Measurements from ENCODE around the gene STK39.
"Not testable (repeated sequence)": the region's sequence is repeated elsewhere in the genome, so short reads cannot be mapped to it uniquely, and the experiment has no call there.

STK39 gene

GRCh38 chr2:168056242-168056787 lies 191.1 kb downstream of the STK39 start:
- Histone ChIP-seq H2AFZ (ENCODE audit: low read depth, low read length) (no peak overlapping the region), H3K4me1 (ENCODE audit: insufficient read depth, low read length) (peaks cover 4% of the 10 kb centered on the region), H3K36me3 (ENCODE audit: insufficient read depth, low read length) (peaks cover 41% of the 10 kb centered on the region), H3K9me3 (ENCODE audit: low read length) (no peaks in the 10 kb centered on the region), H3K27me3 (ENCODE audit: insufficient read depth, low read length) (no peaks in the 10 kb centered on the region), H3K4me3 (ENCODE audit: low read length) (no peak overlapping the region)

- H2AFZ ChIP-seq (ENCODE audit: low read depth, low read length): no peak overlapping the region
- H3K4me1 ChIP-seq (ENCODE audit: insufficient read depth, low read length): peaks cover 4% of the 10 kb centered on the region
- H3K36me3 ChIP-seq (ENCODE audit: insufficient read depth, low read length): peaks cover 34% of the 10 kb centered on the region
- no peak overlapping the region for H3K4me3 ChIP-seq (ENCODE audit: low read length)
- H3K9me3 ChIP-seq (ENCODE audit: low read length): no peaks in the 10 kb centered on the region
- H3K27me3 ChIP-seq (ENCODE audit: insufficient read depth, low read length): no peaks in the 10 kb centered on the region
Observed at GRCh38 chr2:168054657-168055056, 192.7 kb downstream of the STK39 start.

- no peaks in the 10 kb centered on the region for H3K27me3 ChIP-seq (ENCODE audit: insufficient read depth, low read length)
- no peak overlapping the region for H2AFZ ChIP-seq (ENCODE audit: low read depth, low read length)
- no peak overlapping the region for H3K4me3 ChIP-seq (ENCODE audit: low read length)
- peaks cover 31% of the 10 kb centered on the region for H3K36me3 ChIP-seq (ENCODE audit: insufficient read depth, low read length)
- no peaks in the 10 kb centered on the region for H3K9me3 ChIP-seq (ENCODE audit: low read length)
- H3K4me1 ChIP-seq (ENCODE audit: insufficient read depth, low read length): peaks cover 4% of the 10 kb centered on the region
Observed at GRCh38 chr2:168053676-168054075, 193.7 kb downstream of the STK39 start.

GRCh38 chr2:168052773-168053172 lies 194.6 kb downstream of the STK39 start:
- no peaks in the 10 kb centered on the region for H3K27me3 ChIP-seq (ENCODE audit: insufficient read depth, low read length)
- H2AFZ ChIP-seq (ENCODE audit: low read depth, low read length): no peak overlapping the region
- H3K36me3 ChIP-seq (ENCODE audit: insufficient read depth, low read length): peaks cover 25% of the 10 kb centered on the region
- no peak overlapping the region for H3K4me3 ChIP-seq (ENCODE audit: low read length)
- H3K4me1 ChIP-seq (ENCODE audit: insufficient read depth, low read length): peaks cover 4% of the 10 kb centered on the region
- no peaks in the 10 kb centered on the region for H3K9me3 ChIP-seq (ENCODE audit: low read length)

- Histone ChIP-seq H3K9me3 (ENCODE audit: low read length) (no peaks in the 10 kb centered on the region), H3K4me3 (ENCODE audit: low read length) (no peak overlapping the region)
Observed at GRCh38 chr2:168050377-168050776, 197.0 kb downstream of the STK39 start.

GRCh38 chr2:168049609-168050008 lies 197.8 kb downstream of the STK39 start:
- Histone ChIP-seq H3K27me3 (ENCODE audit: insufficient read depth, low read length) (no peaks in the 10 kb centered on the region), H2AFZ (ENCODE audit: low read depth, low read length) (no peak overlapping the region), H3K9me3 (ENCODE audit: low read length) (no peaks in the 10 kb centered on the region), H3K4me3 (ENCODE audit: low read length) (no peak overlapping the region), H3K4me1 (ENCODE audit: insufficient read depth, low read length) (peaks cover 4% of the 10 kb centered on the region), H3K36me3 (ENCODE audit: insufficient read depth, low read length) (peaks cover 17% of the 10 kb centered on the region)

More at GRCh38 chr2:168050377-168050776, 197.0 kb downstream of the STK39 start:
- H2AFZ ChIP-seq (ENCODE audit: low read depth, low read length): no peak overlapping the region
- no peaks in the 10 kb centered on the region for H3K27me3 ChIP-seq (ENCODE audit: insufficient read depth, low read length)
- peaks cover 17% of the 10 kb centered on the region for H3K36me3 ChIP-seq (ENCODE audit: insufficient read depth, low read length)
- H3K4me1 ChIP-seq (ENCODE audit: insufficient read depth, low read length): peaks cover 8% of the 10 kb centered on the region

GRCh38 chr2:168047091-168047690 lies 200.2 kb downstream of the STK39 start:
- Histone ChIP-seq H3K4me1 (ENCODE audit: insufficient read depth, low read length) (peaks cover 4% of the 10 kb centered on the region), H3K36me3 (ENCODE audit: insufficient read depth, low read length) (peaks cover 11% of the 10 kb centered on the region), H3K4me3 (ENCODE audit: low read length) (no peak overlapping the region), H3K27me3 (ENCODE audit: insufficient read depth, low read length) (no peaks in the 10 kb centered on the region), H2AFZ (ENCODE audit: low read depth, low read length) (no peak overlapping the region), H3K9me3 (ENCODE audit: low read length) (no peaks in the 10 kb centered on the region)

- H3K9me3 ChIP-seq (ENCODE audit: low read length): no peaks in the 10 kb centered on the region
Observed at GRCh38 chr2:168044579-168044978, 202.8 kb downstream of the STK39 start.

GRCh38 chr2:168044176-168044575 lies 203.2 kb downstream of the STK39 start:
- H3K9me3 ChIP-seq (ENCODE audit: low read length): no peaks in the 10 kb centered on the region
- peaks cover 8% of the 10 kb centered on the region for H3K36me3 ChIP-seq (ENCODE audit: insufficient read depth, low read length)
- H3K4me1 ChIP-seq (ENCODE audit: insufficient read depth, low read length): peaks cover 4% of the 10 kb centered on the region
- H3K4me3 ChIP-seq (ENCODE audit: low read length): no peak overlapping the region
- no peaks in the 10 kb centered on the region for H3K27me3 ChIP-seq (ENCODE audit: insufficient read depth, low read length)
- H2AFZ ChIP-seq (ENCODE audit: low read depth, low read length): no peak overlapping the region

More at GRCh38 chr2:168044579-168044978, 202.8 kb downstream of the STK39 start:
- peaks cover 4% of the 10 kb centered on the region for H3K4me1 ChIP-seq (ENCODE audit: insufficient read depth, low read length)
- no peak overlapping the region for H3K4me3 ChIP-seq (ENCODE audit: low read length)
- H2AFZ ChIP-seq (ENCODE audit: low read depth, low read length): no peak overlapping the region
- no peaks in the 10 kb centered on the region for H3K27me3 ChIP-seq (ENCODE audit: insufficient read depth, low read length)
- H3K36me3 ChIP-seq (ENCODE audit: insufficient read depth, low read length): peaks cover 12% of the 10 kb centered on the region

- not testable (repeated sequence) for H2AFZ ChIP-seq (ENCODE audit: low read depth, low read length)
Observed at GRCh38 chr2:168042127-168042824, 205.1 kb downstream of the STK39 start.

GRCh38 chr2:168039881-168040280 lies 207.5 kb downstream of the STK39 start:
- H3K27me3 ChIP-seq (ENCODE audit: insufficient read depth, low read length): no peaks in the 10 kb centered on the region
- H2AFZ ChIP-seq (ENCODE audit: low read depth, low read length): no peak overlapping the region
- H3K4me1 ChIP-seq (ENCODE audit: insufficient read depth, low read length): no peaks in the 10 kb centered on the region
- no peak overlapping the region for H3K4me3 ChIP-seq (ENCODE audit: low read length)
- peaks cover 12% of the 10 kb centered on the region for H3K36me3 ChIP-seq (ENCODE audit: insufficient read depth, low read length)
- no peaks in the 10 kb centered on the region for H3K9me3 ChIP-seq (ENCODE audit: low read length)

More at GRCh38 chr2:168042127-168042824, 205.1 kb downstream of the STK39 start:
- not testable (repeated sequence) for H3K9me3 ChIP-seq (ENCODE audit: low read length); H3K36me3 ChIP-seq (ENCODE audit: insufficient read depth, low read length); H3K4me3 ChIP-seq (ENCODE audit: low read length); H3K4me1 ChIP-seq (ENCODE audit: insufficient read depth, low read length); H3K27me3 ChIP-seq (ENCODE audit: insufficient read depth, low read length)

GRCh38 chr2:168037778-168038177 lies 209.6 kb downstream of the STK39 start:
- Histone ChIP-seq H3K36me3 (ENCODE audit: insufficient read depth, low read length) (peaks cover 22% of the 10 kb centered on the region), H3K27me3 (ENCODE audit: insufficient read depth, low read length) (no peaks in the 10 kb centered on the region), H2AFZ (ENCODE audit: low read depth, low read length) (no peak overlapping the region), H3K9me3 (ENCODE audit: low read length) (no peaks in the 10 kb centered on the region), H3K4me1 (ENCODE audit: insufficient read depth, low read length) (no peaks in the 10 kb centered on the region), H3K4me3 (ENCODE audit: low read length) (no peak overlapping the region)

GRCh38 chr2:168035458-168035857 lies 211.9 kb downstream of the STK39 start:
- Histone ChIP-seq H3K4me1 (ENCODE audit: insufficient read depth, low read length) (no peaks in the 10 kb centered on the region), H3K36me3 (ENCODE audit: insufficient read depth, low read length) (peaks cover 19% of the 10 kb centered on the region), H2AFZ (ENCODE audit: low read depth, low read length) (no peak overlapping the region), H3K4me3 (ENCODE audit: low read length) (no peak overlapping the region), H3K9me3 (ENCODE audit: low read length) (no peaks in the 10 kb centered on the region), H3K27me3 (ENCODE audit: insufficient read depth, low read length) (no peaks in the 10 kb centered on the region)
